Body of pancreas (tissue), 4 donors: ENCODE measurements around the gene PHLDA2.

Experiments used
- CTCF ChIP-seq, 7 experiments: fragments of 450-650 bp in 4 of 7; fragments of 200-600 bp in 3 of 7; sonication (generic) in 3 of 7; IDR thresholded peaks; one replicate each; pipeline ENCODE4 v1.5.1; 2016 to 2019; ENCODE audit warnings: antibody characterized with exemption in 7 of 7
- POLR2A ChIP-seq, 3 donors: fragments of 450-650 bp; IDR thresholded peaks; one replicate each; pipeline ENCODE4 v1.6.1; 2016; ENCODE audit warnings: antibody characterized with exemption in 3 of 3, mild to moderate bottlenecking in 2 of 3

GRCh38 chr11:2920343-2920742 is 8.9 kb downstream of the PHLDA2 start:
- TF ChIP-seq POLR2A (IDR thresholded peaks at IDR 0.05) (no peak), CTCF (IDR thresholded peaks at IDR 0.05) (no peak)
